IPS-11a (cell line): ENCODE measurements around the gene MPST.
A peak's percentile ranks its signal among the peaks of the same experiment; 100 is the strongest.
"Not testable (repeated sequence)": the region's sequence is repeated elsewhere in the genome, so short reads cannot be mapped to it uniquely, and the experiment has no call there.

Experiments
- H3K4me3 ChIP-seq: one replicate; pipeline ENCODE4 v1.5.1; 2013; ENCODE audit warnings: low read depth, low read length, control low read depth

MPST gene

GRCh38 chr22:37059876-37060449, 40.4 kb downstream of the MPST start:
- no peak overlapping the region for H3K4me3 ChIP-seq

GRCh38 chr22:37060801-37061610, 41.5 kb downstream of the MPST start:
- H3K4me3 ChIP-seq = no peak overlapping the region

GRCh38 chr22:37061611-37062375, 42.3 kb downstream of the MPST start:
- H3K4me3 ChIP-seq = no peak overlapping the region

- H3K4me3 ChIP-seq = no peak overlapping the region
These were observed 42.8 kb downstream of the MPST start for GRCh38 chr22:37062376-37062675.

- H3K4me3 ChIP-seq = no peak overlapping the region
These were observed 43.3 kb downstream of the MPST start for GRCh38 chr22:37062702-37063381.

GRCh38 chr22:37063431-37064420, 44.2 kb downstream of the MPST start:
- no peak overlapping the region for H3K4me3 ChIP-seq

GRCh38 chr22:37064553-37064952, 45.0 kb downstream of the MPST start:
- no peak overlapping the region for H3K4me3 ChIP-seq

- H3K4me3 ChIP-seq = no peak overlapping the region
These were observed 45.6 kb downstream of the MPST start for GRCh38 chr22:37065180-37065579.

- no peak overlapping the region for H3K4me3 ChIP-seq
These were observed 46.4 kb downstream of the MPST start for GRCh38 chr22:37065961-37066360.

GRCh38 chr22:37067428-37067827, 47.9 kb downstream of the MPST start:
- H3K4me3 ChIP-seq = no peak overlapping the region

GRCh38 chr22:37068859-37069258, 49.3 kb downstream of the MPST start:
- peak overlapping the region; percentile 13 for H3K4me3 ChIP-seq

GRCh38 chr22:37069319-37069718, 49.8 kb downstream of the MPST start:
- no peak overlapping the region for H3K4me3 ChIP-seq

GRCh38 chr22:37069719-37070118, 50.2 kb downstream of the MPST start:
- no peak overlapping the region for H3K4me3 ChIP-seq

GRCh38 chr22:37070334-37070733, 50.8 kb downstream of the MPST start:
- no peak overlapping the region for H3K4me3 ChIP-seq

- no peak overlapping the region for H3K4me3 ChIP-seq
These were observed 51.2 kb downstream of the MPST start for GRCh38 chr22:37070744-37071143.

- H3K4me3 ChIP-seq = not testable (repeated sequence)
These were observed 52.5 kb downstream of the MPST start for GRCh38 chr22:37071850-37072592.

GRCh38 chr22:37072673-37073072, 53.1 kb downstream of the MPST start:
- no peak overlapping the region for H3K4me3 ChIP-seq

GRCh38 chr22:37074537-37074936, 55.0 kb downstream of the MPST start:
- H3K4me3 ChIP-seq = no peak overlapping the region

- no peak overlapping the region for H3K4me3 ChIP-seq
These were observed 55.5 kb downstream of the MPST start for GRCh38 chr22:37075046-37075445.
